Adipocyte (in vitro differentiated cells): ENCODE results near the gene ASGR2.

ENCODE experiments used
- DNase-seq: peaks from one replicate; pipeline ENCODE4 v3.0.0-alpha.2; 2015; ENCODE audit warnings: low read depth
- H3K27me3 ChIP-seq: replicated peaks from 2 replicates; pipeline ENCODE4 v1.7.0; 2013; ENCODE audit warnings: mild to moderate bottlenecking, low read length, moderate library complexity; ENCODE audit not compliant: control insufficient read depth, insufficient read depth
- H3K36me3 ChIP-seq: 2 replicates; pipeline ENCODE4 v1.7.0; 2013; ENCODE audit warnings: low read length, mild to moderate bottlenecking, moderate library complexity; ENCODE audit not compliant: control insufficient read depth, insufficient read depth, severe bottlenecking
- H3K4me1 ChIP-seq: 2 replicates; pipeline ENCODE4 v1.7.0; 2013; ENCODE audit warnings: mild to moderate bottlenecking, low read length, moderate library complexity; ENCODE audit not compliant: control insufficient read depth, insufficient read depth
- H3K4me3 ChIP-seq: 2 replicates; pipeline ENCODE4 v1.7.0; 2013; ENCODE audit warnings: mild to moderate bottlenecking, low read length, moderate library complexity
- H3K9ac ChIP-seq: 2 replicates; pipeline ENCODE4 v1.7.0; 2013; ENCODE audit warnings: mild to moderate bottlenecking, low read length, moderate library complexity
- H3K9me3 ChIP-seq: 2 replicates; pipeline ENCODE4 v1.7.0; 2013; ENCODE audit warnings: mild to moderate bottlenecking, low read length, moderate library complexity; ENCODE audit not compliant: control insufficient read depth

ASGR2 gene

DNA sequence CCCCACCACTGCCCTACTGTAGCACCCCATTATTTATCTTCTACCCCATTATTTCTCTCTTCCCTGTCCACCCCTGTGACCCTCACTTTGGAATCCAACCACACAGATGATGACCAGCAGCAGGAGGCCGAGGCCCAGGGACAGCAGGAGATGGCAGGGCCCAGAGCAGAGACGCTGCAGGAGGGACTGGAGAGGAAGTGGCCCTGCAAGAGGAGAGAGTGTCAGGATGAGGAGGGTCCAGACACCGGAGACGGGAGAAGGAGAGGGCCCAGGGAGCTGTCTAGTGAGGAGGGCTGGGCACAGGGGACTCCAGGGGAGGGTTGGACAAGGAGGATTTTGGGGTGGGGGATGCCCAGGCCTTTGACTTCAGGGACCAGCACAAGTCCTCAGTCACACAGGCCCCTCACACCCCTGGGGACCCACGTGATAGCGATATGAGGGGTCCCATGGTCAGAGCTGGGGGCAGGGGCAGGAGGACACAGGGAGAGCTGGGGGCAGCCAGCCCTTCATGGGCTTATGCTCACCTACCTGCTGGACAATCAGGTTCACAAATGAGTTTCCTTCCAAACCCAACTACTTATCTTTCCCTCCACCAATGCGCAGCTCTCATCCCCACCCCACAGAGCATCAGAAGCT lies 36.6 kb downstream of the ASGR2 start:
- DNase-seq, result no peak
- Histone ChIP-seq H3K36me3 (no peaks in the 10 kb centered on the region), H3K4me3 (no peak overlapping the region), H3K9me3 (peaks cover 5% of the 10 kb centered on the region), H3K27me3 (peaks cover 27% of the 10 kb centered on the region), H3K4me1 (peaks cover 3% of the 10 kb centered on the region), H3K9ac (no peak overlapping the region)

DNA sequence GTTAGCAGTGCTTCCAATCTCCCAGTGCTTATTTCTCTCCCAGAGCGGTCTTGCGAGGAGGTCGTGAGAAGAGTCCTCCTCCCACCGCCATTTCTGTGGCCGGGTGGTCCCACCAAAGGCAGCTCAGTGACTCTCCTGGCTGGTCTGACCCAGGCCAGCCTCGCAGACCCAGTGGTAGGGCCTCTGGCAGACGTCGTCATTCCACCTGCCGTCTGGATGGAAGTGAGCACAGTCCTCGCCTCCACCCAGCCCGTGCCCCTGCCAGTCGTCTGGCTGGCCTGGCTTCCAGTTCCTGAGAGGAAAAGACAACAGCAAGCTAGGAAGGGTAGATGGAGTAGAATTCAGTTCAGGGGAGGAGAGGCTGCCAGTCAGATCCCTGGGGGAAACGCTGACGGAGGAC lies 39.7 kb downstream of the ASGR2 start:
- Histone ChIP-seq H3K9ac (no peak overlapping the region), H3K27me3 (peaks cover 44% of the 10 kb centered on the region), H3K4me1 (no peaks in the 10 kb centered on the region), H3K4me3 (no peak overlapping the region), H3K9me3 (peaks cover 5% of the 10 kb centered on the region), H3K36me3 (no peaks in the 10 kb centered on the region)
- no peak for DNase-seq

DNA sequence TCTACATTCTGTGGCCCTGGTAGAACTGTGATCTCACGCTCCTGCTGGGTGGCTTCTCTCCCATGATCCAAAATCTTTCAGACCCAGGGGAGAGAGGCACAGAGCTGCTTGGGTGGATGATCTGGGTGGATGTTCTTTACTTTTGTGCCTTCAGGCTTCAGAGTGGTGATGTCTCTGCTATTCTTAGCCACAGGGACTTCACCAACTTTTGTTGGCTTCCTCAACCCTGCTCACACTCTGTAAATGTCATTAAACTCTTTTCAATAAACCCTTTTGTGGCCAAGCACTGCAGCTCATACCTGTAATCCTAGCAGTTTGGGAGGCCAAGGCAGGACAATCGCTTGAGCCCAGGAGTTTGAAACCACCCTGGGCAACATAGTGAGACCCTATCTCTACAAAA lies 42.2 kb downstream of the ASGR2 start:
- H3K27me3 ChIP-seq, result peaks cover 50% of the 10 kb centered on the region
- DNase-seq, result no peak
- H3K36me3 ChIP-seq, result no peaks in the 10 kb centered on the region
- no peaks in the 10 kb centered on the region for H3K4me1 ChIP-seq
- H3K9me3 ChIP-seq, result peaks cover 22% of the 10 kb centered on the region
- H3K4me3 ChIP-seq, result no peak overlapping the region
- no peak overlapping the region for H3K9ac ChIP-seq

DNA sequence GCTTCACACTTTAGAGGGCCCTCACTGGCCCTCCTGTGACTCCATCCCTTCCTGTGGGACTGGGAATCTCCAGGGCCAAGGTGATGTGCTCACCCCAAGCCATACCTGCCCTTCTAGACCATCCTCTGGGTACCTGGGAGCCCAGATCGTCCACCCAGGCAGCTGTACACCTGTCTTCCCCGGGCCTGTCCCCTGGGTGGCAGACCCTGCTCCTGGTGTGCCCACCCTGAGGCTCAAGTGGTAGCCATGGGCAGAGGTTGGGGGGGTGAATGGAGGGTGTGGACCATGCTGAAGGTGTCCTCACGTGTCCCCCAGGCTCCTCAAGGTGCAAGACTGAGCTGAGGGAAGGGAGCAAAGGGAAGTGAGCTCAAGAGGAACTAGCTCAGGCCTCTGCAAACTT lies 43.9 kb downstream of the ASGR2 start:
- no peak overlapping the region for H3K4me3 ChIP-seq
- no peaks in the 10 kb centered on the region for H3K36me3 ChIP-seq
- no peaks in the 10 kb centered on the region for H3K4me1 ChIP-seq
- DNase-seq, result no peak
- H3K9ac ChIP-seq, result no peak overlapping the region
- peaks cover 27% of the 10 kb centered on the region for H3K9me3 ChIP-seq
- H3K27me3 ChIP-seq, result peaks cover 64% of the 10 kb centered on the region

DNA sequence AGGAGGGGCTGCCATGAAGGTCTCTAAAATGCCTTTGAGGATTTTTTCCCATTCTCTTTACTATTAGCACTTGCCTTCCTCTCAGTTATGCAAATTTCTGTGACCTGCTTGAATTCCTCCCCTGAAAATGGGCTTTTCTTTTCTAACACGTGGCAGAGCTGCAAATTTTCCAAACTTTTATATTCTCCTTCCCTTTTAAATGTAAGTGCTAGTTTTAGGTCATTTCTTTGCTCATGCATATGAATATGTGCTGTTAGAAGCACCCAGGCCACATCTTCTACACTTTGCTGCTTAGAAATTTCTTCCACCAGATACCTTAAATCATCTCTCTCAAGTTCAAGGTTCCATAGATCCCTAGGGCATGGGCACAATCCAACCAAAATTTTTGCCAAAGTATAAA lies 46.4 kb downstream of the ASGR2 start:
- peaks cover 22% of the 10 kb centered on the region for H3K9me3 ChIP-seq
- peaks cover 67% of the 10 kb centered on the region for H3K27me3 ChIP-seq
- no peaks in the 10 kb centered on the region for H3K36me3 ChIP-seq
- H3K4me1 ChIP-seq, result no peaks in the 10 kb centered on the region
- no peak overlapping the region for H3K4me3 ChIP-seq
- no peak overlapping the region for H3K9ac ChIP-seq
- no peak for DNase-seq

DNA sequence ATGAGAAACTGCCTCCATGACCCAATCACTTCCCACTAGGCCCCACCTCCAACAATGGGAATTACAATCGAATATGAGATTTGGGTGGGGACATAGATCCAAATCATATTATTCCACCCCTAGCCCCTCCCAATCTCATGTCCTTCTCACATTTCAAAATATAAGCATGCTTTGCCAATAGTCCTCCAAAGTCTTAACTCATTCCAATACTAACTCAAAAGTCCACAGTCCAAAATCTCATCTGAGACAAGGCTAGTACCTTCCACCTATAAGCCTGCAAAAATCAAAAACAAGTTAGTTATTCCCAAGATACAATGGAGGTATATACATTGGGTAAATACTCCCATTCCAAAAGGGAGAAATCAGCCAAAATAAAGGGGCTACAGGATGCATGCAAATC lies 47.4 kb downstream of the ASGR2 start:
- Histone ChIP-seq H3K36me3 (no peaks in the 10 kb centered on the region), H3K4me3 (no peak overlapping the region)

DNA sequence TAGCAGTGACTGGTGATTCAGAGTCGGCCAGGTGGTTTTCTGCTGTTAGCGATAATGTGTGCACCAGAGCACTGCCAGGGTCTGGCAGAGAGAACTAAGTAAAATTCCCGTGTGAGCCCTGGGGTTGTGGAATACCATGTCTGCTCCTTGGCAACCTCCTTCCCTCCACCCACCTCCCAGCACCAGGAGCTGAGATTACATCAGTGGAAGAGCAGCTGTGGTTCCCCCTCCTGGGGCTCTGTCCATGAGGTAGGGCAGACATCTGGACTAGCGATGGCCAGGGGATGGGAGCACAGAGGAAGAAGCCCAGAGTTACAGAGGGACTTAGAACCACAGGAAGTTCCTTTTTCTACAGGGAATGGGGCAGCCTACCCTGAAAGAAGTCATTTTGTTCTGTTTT lies 50.4 kb downstream of the ASGR2 start:
- Histone ChIP-seq H3K9ac (no peak overlapping the region), H3K4me1 (peaks cover 5% of the 10 kb centered on the region), H3K36me3 (no peaks in the 10 kb centered on the region), H3K27me3 (peaks cover 47% of the 10 kb centered on the region), H3K9me3 (peaks cover 22% of the 10 kb centered on the region), H3K4me3 (no peak overlapping the region)
- no peak for DNase-seq

More for the DNA sequence above, 47.4 kb downstream of the ASGR2 start:
- no peak overlapping the region for H3K9ac ChIP-seq
- peaks cover 58% of the 10 kb centered on the region for H3K27me3 ChIP-seq
- no peaks in the 10 kb centered on the region for H3K4me1 ChIP-seq
- H3K9me3 ChIP-seq, result peaks cover 22% of the 10 kb centered on the region
- no peak for DNase-seq

DNA sequence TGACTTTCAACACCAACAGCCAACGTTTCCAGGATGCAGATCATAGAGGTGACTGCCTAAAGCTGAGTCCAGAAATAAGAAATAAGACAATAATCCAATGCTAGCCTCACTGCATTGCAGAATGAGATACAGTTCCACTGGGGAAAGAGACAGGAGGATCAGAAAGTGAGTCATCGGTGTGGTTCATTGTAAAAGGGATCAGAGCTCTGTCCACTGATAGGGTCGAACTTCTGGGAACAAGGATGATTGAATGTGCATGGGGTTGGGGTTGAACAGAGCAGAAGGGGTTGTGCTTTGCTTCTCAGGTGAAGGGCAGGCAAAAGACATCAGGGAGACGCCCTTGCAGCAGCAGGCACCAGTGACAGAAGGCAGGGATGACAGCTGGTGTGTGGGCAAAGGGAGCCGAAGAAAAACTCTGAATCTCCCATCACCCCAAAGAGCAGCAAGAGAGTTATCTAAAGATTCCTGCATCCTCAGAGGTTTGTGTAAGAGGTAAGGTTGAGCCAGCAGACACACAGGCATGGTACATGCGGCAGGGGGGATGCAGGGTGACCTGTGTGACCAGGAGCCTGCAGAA lies 51.0 kb downstream of the ASGR2 start:
- Histone ChIP-seq H3K36me3 (no peaks in the 10 kb centered on the region), H3K27me3 (peaks cover 41% of the 10 kb centered on the region), H3K9me3 (peaks cover 16% of the 10 kb centered on the region), H3K9ac (no peak overlapping the region), H3K4me1 (peaks cover 5% of the 10 kb centered on the region), H3K4me3 (no peak overlapping the region)
- no peak for DNase-seq

DNA sequence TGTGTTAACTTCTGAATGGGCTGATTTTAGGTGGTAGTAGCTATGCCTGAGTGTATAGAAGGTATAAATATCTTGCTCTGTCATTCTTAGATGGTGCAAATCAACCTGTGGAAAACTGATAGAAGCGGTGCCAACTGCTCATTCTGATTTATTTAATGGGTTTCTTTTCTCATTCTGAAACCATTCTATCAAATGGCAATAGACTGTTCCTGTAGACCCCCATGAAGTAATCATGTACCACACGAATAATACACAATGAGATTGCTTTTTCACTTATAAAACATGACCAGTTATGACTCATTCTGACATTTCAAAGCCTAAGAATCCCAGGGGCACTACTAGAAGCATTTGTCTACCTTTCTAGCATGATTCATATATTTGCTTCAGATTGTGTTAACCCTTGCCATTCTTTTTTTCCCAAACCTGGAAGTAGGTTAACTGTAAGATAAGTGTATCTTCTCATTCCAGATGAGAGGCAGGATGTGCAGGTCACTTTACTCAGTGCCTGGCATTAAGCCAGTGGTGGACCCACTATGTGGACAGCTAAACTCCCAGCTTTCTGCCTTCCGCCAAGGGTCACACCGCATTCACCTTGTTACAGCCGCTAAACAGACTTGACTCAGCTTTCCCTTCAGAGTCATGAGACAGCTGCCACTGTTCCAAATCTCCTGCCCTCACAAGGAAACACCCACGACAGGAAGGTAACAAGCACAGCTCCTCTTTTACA lies 54.3 kb downstream of the ASGR2 start:
- Histone ChIP-seq H3K36me3 (no peaks in the 10 kb centered on the region), H3K9me3 (no peaks in the 10 kb centered on the region)
- no peak for DNase-seq

DNA sequence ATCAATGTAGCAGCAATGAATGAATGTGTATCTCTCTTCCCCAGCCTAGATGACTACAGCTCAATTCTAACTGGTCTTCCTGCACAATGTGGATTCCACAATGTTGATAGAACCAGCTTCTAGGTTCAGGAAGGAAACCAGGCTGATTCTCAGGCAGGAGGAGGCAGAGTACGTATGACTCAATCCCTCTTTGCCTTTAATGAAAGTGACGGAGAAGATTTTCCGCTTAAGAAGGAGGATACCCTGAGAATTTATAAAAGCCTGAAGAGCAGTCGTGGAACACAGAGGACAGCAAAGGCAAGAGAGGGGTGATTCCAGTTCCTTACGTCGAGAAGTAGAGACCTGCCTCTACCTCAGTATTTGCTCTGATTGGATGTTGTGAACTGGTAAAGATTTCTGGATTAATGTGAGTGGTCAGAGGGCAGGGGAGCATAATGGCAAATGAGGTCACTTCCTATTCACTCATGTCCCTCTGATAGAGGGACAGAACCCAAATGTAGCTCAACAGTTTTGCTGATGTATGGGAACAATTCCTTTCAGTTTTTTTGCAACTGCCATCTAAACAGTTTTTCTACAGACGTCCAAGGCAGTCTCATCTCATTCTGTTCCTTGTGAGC lies 55.7 kb downstream of the ASGR2 start:
- H3K36me3 ChIP-seq, result no peaks in the 10 kb centered on the region

More for the DNA sequence above, 54.3 kb downstream of the ASGR2 start:
- Histone ChIP-seq H3K27me3 (peaks cover 19% of the 10 kb centered on the region), H3K9ac (no peak overlapping the region), H3K4me3 (no peak overlapping the region), H3K4me1 (peaks cover 5% of the 10 kb centered on the region)

DNA sequence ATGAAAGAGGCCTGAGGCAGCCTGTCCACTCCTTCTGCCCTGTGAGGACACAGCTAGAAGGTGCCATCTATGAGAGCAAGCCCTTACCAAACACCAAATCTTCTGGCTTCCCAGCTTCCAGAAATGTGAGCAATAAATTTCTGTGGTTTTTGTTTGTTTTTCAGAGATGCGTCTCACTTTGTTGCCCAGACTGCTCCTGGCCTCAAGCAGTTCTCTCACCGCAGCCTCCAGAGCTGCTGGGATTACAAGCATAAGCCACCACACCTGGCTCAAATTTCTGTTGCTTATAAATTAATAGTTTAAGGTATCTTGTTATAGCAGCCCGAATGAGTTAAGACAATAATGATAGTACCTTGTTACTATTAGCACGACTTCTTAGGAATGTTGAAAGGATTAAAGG lies 58.2 kb downstream of the ASGR2 start:
- no peaks in the 10 kb centered on the region for H3K36me3 ChIP-seq
- H3K4me1 ChIP-seq, result peaks cover 5% of the 10 kb centered on the region
- DNase-seq, result peak; percentile 21
- peaks cover 25% of the 10 kb centered on the region for H3K27me3 ChIP-seq
- H3K9ac ChIP-seq, result no peak overlapping the region
- no peaks in the 10 kb centered on the region for H3K9me3 ChIP-seq
- H3K4me3 ChIP-seq, result no peak overlapping the region

More for the DNA sequence above, 55.7 kb downstream of the ASGR2 start:
- H3K4me1 ChIP-seq, result peaks cover 5% of the 10 kb centered on the region
- no peak overlapping the region for H3K4me3 ChIP-seq
- H3K27me3 ChIP-seq, result peaks cover 17% of the 10 kb centered on the region
- no peak overlapping the region for H3K9ac ChIP-seq
- no peak for DNase-seq
- H3K9me3 ChIP-seq, result no peaks in the 10 kb centered on the region
